ENCODE results near the gene LGALS9.

DNA sequence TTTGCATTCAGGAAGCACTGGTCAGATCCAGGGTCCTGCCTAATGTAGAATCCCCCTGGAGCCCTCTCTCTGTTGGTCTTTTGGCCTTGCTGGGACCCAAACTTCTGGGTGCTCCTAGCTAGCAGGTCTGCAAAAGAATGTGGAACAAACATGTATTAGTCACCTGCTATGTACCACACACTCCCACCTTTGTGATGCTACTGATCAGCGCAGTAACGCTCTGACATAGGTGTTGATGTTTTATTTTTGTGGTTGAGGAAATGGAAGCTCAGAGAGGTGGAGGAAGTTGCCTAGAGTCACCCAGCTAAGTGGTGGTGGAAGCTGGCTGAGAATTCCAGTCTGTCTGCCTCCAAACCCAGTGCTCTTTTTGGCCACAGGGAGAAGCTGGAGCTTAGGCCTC, 35.8 kb upstream of the LGALS9 start:
- TF ChIP-seq, protein P1, sequence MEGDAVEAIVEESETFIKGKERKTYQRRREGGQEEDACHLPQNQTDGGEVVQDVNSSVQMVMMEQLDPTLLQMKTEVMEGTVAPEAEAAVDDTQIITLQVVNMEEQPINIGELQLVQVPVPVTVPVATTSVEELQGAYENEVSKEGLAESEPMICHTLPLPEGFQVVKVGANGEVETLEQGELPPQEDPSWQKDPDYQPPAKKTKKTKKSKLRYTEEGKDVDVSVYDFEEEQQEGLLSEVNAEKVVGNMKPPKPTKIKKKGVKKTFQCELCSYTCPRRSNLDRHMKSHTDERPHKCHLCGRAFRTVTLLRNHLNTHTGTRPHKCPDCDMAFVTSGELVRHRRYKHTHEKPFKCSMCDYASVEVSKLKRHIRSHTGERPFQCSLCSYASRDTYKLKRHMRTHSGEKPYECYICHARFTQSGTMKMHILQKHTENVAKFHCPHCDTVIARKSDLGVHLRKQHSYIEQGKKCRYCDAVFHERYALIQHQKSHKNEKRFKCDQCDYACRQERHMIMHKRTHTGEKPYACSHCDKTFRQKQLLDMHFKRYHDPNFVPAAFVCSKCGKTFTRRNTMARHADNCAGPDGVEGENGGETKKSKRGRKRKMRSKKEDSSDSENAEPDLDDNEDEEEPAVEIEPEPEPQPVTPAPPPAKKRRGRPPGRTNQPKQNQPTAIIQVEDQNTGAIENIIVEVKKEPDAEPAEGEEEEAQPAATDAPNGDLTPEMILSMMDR (conservative IDR thresholded peaks at IDR 0.05; ENCODE audit: low read depth in 2 of 2) = no peak
- no peak for TF ChIP-seq POLR2AphosphoS5 (IDR thresholded peaks at IDR 0.05; ENCODE audit: low read depth)
- no peak for TF ChIP-seq EZH2 (IDR thresholded peaks at IDR 0.05; ENCODE audit: low read depth, unreplicated experiment)
- TF ChIP-seq STAT1 (IDR thresholded peaks at IDR 0.05; ENCODE audit: unreplicated experiment) = no peak
- no peak for TF ChIP-seq CREB1 (CRISPR knock-in tag; IDR thresholded peaks at IDR 0.05; ENCODE audit: low read depth)
- TF ChIP-seq REST (IDR thresholded peaks at IDR 0.05; ENCODE audit: unreplicated experiment) = no peak
- no peak for TF ChIP-seq EZH2phosphoT487 (IDR thresholded peaks at IDR 0.05; ENCODE audit: unreplicated experiment)
- no peak for TF ChIP-seq ZNF114 (CRISPR knock-in tag; IDR thresholded peaks at IDR 0.05)
- no peak for TF ChIP-seq JUNB (IDR thresholded peaks at IDR 0.05; ENCODE audit: unreplicated experiment)
- no peak for TF ChIP-seq ETS1 (IDR thresholded peaks at IDR 0.05)
- no peak for TF ChIP-seq ZNF331 (CRISPR knock-in tag; IDR thresholded peaks at IDR 0.05; ENCODE audit: low read depth)
- TF ChIP-seq NANOG (IDR thresholded peaks at IDR 0.05; ENCODE audit: borderline replicate concordance) = no peak
